ENCODE measurements around the gene MAN2B1. TPM values are rescaled to one million over a fixed set of nuclear protein-coding genes. Genes with fewer than 3 reads are reported as not detected.

The MAN2B1 gene
- total RNA-seq (2021), result 89.2 and 93.5 TPM in 2 replicates
- long read RNA-seq, transcript MAN2B1-203 (24 exons, 3,184 nt), result major isoform, 408 of 530 reads
- long read RNA-seq, partial matches to known transcripts, result 73 of 530 reads
- long read RNA-seq, other reads (novel, unspliced or antisense), result 49 of 530 reads

GRCh38 chr19:12666265-12667048 is at the start of gene MAN2B1, which contains the start of gene WDR83:
TSS of gene MAN2B1 (minus strand) at chr19:12666742. CDS start at chr19:12666701, 41 bp downstream.
TSS of gene WDR83 (plus strand) at chr19:12666807. CDS start at chr19:12669791, 2,984 bp downstream.
- peaks cover 2% of the 10 kb centered on the region for H3K27me3 Mint-ChIP-seq (ENCODE audit: low read depth)
- no peak within 1 kb of the TSS for H2AFZ ChIP-seq (ENCODE audit: low read length)
- H3K9me3 Mint-ChIP-seq, result peaks cover 0 to 1% of the 10 kb centered on the region in 2 experiments; a peak in 2 of 5 replicates
- H3K56ac ChIP-seq (ENCODE audit: insufficient read length, low read depth, low read length), result no peak within 1 kb of the TSS
- H4K5ac ChIP-seq (ENCODE audit: insufficient read length, low read depth, low read length), result no peak within 1 kb of the TSS
- H3K27ac Mint-ChIP-seq, result peak within 1 kb of the TSS; percentile 86 to 98 (median 91)
- no peaks in the 10 kb centered on the region for H3K27me3 ChIP-seq (ENCODE audit: insufficient read depth, low read length)
- H3K79me1 ChIP-seq (ENCODE audit: insufficient read depth, low read depth, low read length, poor library complexity, severe bottlenecking), result no peaks in the 10 kb centered on the region
- WGBS (ENCODE audit: extremely low coverage, insufficient read length, low lambda C conversion rate), result no CpG with 5 or more reads among the region's 46 CpGs
- peak within 1 kb of the TSS; percentile 83 for H3K4me2 ChIP-seq (ENCODE audit: insufficient read depth, insufficient read length, low read length)
- H3K4me1 Mint-ChIP-seq, result peaks cover 27 to 48% of the 10 kb centered on the region in 2 experiments
- no peak within 1 kb of the TSS for H3K23ac ChIP-seq (ENCODE audit: insufficient read length, low read depth, low read length)
- no peak within 1 kb of the TSS for H3T11ph ChIP-seq (ENCODE audit: low read length)
- H4K20me1 ChIP-seq (ENCODE audit: control insufficient read depth, insufficient read depth, insufficient read length), result no peaks in the 10 kb centered on the region
- DNase-seq, result peak; percentile 89
- no peaks in the 10 kb centered on the region for H3K9me3 ChIP-seq (ENCODE audit: control insufficient read depth, low read depth, low read length)
- no peak within 1 kb of the TSS for H2BK5ac ChIP-seq (ENCODE audit: insufficient read length, low read length)
- H3K27ac ChIP-seq (ENCODE audit: insufficient read length, low read depth, low read length), result no peak within 1 kb of the TSS
- peaks cover 3 to 24% (median 19%) of the 10 kb centered on the region in 3 experiments; a peak in 6 of 7 replicates for H3K36me3 Mint-ChIP-seq (ENCODE audit: insufficient read depth in 1 of 3, low read depth in 3 of 3)
- H2BK12ac ChIP-seq (ENCODE audit: insufficient read length, low read depth, low read length), result no peak within 1 kb of the TSS
- no peak within 1 kb of the TSS for H3K4ac ChIP-seq (ENCODE audit: low read depth, low read length)
- peak within 1 kb of the TSS; percentile 83 for H3K9ac ChIP-seq (ENCODE audit: extremely low read depth, insufficient read length, low read length)
- H3K4me1 ChIP-seq (ENCODE audit: insufficient read depth, low read length), result no peaks in the 10 kb centered on the region
- H2BK20ac ChIP-seq (ENCODE audit: low read depth, low read length, poor library complexity, severe bottlenecking), result no peak within 1 kb of the TSS
- H4K91ac ChIP-seq (ENCODE audit: insufficient read length, low read depth, low read length), result no peak within 1 kb of the TSS
- no peak within 1 kb of the TSS for H2BK15ac ChIP-seq (ENCODE audit: low read depth, low read length)
- H2BK120ac ChIP-seq (ENCODE audit: low read depth, low read length, poor library complexity, severe bottlenecking), result no peak within 1 kb of the TSS
- H3K79me2 ChIP-seq (ENCODE audit: insufficient read depth, low read length), result no peaks in the 10 kb centered on the region
- H2AK5ac ChIP-seq (ENCODE audit: insufficient read length, low read length), result no peak within 1 kb of the TSS
- H3K18ac ChIP-seq (ENCODE audit: insufficient read length, low read depth, low read length), result no peak within 1 kb of the TSS
- peak within 1 kb of the TSS; percentile 93 to 94 for H3K4me3 Mint-ChIP-seq
- no peak within 1 kb of the TSS for H4K8ac ChIP-seq (replicated peaks; ENCODE audit: insufficient read length, low read depth, low read length)
- no peak for TF ChIP-seq CTCF (conservative IDR thresholded peaks at IDR 0.05)
- H3K14ac ChIP-seq (ENCODE audit: insufficient read depth, low read length), result no peak within 1 kb of the TSS; the same call in 1 of the 2 replicates
- H3K23me2 ChIP-seq (ENCODE audit: insufficient read length, low read depth, low read length, poor library complexity, severe bottlenecking), result peaks cover 24% of the 10 kb centered on the region

Data from H9 (cell line).